ENCODE measurements around the gene GYS1. TPM values are rescaled to one million over a fixed set of nuclear protein-coding genes. Genes with fewer than 3 reads are reported as not detected.
"Not testable (repeated sequence)": the region's sequence is repeated elsewhere in the genome, so short reads cannot be mapped to it uniquely, and the experiment has no call there.

GYS1 gene
- total RNA-seq, 2 experiments from 2014 or later, result 58.1 to 58.7 TPM

DNA sequence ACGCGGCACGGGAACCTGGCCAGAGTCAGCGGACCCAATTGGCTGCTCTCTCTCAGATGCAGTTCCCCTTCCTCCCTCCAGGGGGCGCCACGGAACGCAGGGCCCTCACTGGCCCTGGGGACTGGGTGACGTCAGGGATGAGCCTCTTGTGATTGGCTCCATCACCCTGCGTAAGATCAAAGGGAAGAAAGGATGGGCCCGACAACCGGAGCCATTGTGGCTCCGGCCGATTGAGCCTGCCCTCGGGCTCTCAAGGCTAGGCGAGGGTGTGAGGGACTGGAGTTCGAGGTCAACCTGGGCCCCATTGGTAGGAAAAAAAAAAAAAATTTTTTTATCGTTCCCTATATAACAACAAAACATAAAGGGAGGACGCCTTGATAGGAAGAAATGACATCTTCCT lies 43.7 kb upstream of the GYS1 start, which contains the start of gene CGB1:
Gene CGB1, minus strand, starts transcription at position 81 of the 400 bp plus-strand sequence. CDS start 184 bp downstream, outside the sequence.
- peak; percentile 61 for ATAC-seq
- H3K27ac Mint-ChIP-seq; intact Hi-C loops (cut with micrococcal nuclease); POLR2A ChIA-PET; H3K4me1 Mint-ChIP-seq (ENCODE audit: low read depth); H3K36me3 Mint-ChIP-seq (ENCODE audit: low read depth); H3K27me3 Mint-ChIP-seq; H3K4me3 Mint-ChIP-seq; H3K9me3 Mint-ChIP-seq; CTCF ChIA-PET: not testable (repeated sequence)
- DNase-seq, result peak; percentile 82
- TF ChIP-seq, protein P1, sequence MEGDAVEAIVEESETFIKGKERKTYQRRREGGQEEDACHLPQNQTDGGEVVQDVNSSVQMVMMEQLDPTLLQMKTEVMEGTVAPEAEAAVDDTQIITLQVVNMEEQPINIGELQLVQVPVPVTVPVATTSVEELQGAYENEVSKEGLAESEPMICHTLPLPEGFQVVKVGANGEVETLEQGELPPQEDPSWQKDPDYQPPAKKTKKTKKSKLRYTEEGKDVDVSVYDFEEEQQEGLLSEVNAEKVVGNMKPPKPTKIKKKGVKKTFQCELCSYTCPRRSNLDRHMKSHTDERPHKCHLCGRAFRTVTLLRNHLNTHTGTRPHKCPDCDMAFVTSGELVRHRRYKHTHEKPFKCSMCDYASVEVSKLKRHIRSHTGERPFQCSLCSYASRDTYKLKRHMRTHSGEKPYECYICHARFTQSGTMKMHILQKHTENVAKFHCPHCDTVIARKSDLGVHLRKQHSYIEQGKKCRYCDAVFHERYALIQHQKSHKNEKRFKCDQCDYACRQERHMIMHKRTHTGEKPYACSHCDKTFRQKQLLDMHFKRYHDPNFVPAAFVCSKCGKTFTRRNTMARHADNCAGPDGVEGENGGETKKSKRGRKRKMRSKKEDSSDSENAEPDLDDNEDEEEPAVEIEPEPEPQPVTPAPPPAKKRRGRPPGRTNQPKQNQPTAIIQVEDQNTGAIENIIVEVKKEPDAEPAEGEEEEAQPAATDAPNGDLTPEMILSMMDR (IDR thresholded peaks at IDR 0.05), result peak; percentile 72

DNA sequence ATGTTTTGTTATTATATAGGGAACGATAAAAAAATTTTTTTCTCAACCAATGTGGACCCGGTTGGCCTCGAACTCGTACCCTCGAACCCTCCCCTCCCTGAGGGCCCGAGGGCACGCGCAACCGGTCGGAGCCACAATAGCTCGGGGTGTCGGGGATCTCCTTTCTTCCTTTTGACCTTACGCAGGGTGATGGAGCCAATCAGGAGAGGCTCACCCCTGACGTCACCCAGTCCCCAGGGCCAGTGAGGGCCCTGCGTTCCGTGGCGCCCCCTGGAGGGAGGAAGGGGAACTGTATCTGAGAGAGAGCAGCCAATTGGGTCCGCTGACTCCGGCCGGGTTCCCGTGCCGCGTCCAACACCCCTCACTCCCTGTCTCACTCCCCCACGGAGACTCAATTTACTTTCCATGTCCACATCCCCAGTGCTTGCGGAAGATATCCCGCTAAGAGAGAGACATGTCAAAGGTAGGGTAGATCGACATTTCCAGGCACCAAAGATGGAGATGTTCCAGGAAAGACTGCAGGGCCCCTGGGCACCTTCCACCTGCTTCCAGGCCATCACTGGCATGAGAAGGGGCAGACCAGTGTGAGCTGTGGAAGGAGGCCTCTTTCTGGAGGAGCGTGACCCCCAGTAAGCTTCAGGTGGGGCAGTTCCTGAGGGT lies 38.7 kb upstream of the GYS1 start, which contains the start of gene CGB2:
Gene CGB2, plus strand, starts transcription at position 249 of the 660 bp plus-strand sequence. Its CDS starts 206 bp downstream, at position 455.
- H3K4me3 Mint-ChIP-seq; H3K4me1 Mint-ChIP-seq (ENCODE audit: low read depth); H3K27me3 Mint-ChIP-seq; H3K36me3 Mint-ChIP-seq (ENCODE audit: low read depth); POLR2A ChIA-PET; intact Hi-C loops (cut with micrococcal nuclease); CTCF ChIA-PET; H3K27ac Mint-ChIP-seq; H3K9me3 Mint-ChIP-seq: not testable (repeated sequence)
- peak; percentile 94 for ATAC-seq
- TF ChIP-seq, protein P1 (IDR thresholded peaks at IDR 0.05), result peak; percentile 66
- DNase-seq, result peak; percentile 85

DNA sequence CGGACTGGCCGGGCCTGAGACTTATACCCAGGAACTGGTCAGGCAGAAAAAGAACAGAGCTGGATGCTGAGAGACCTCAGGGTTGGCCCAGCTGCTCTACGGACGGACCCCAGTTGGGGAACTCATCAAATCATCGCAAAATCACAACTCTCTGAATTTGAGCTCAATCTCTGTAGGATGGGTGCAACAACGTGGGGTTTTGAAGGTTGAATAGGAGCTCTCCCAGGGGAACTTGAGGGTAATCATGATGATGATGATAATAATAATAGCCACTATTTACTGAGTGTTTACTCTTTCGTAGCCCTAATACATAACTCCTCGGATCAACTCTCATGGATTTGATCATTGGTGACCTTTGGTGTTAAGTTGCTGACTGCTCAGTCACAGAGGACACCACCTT lies 37.2 kb upstream of the GYS1 start:
- ATAC-seq; POLR2A ChIA-PET; H3K4me1 Mint-ChIP-seq (ENCODE audit: low read depth); H3K9me3 Mint-ChIP-seq; H3K36me3 Mint-ChIP-seq (ENCODE audit: low read depth); H3K4me3 Mint-ChIP-seq; intact Hi-C loops (cut with micrococcal nuclease); DNase-seq; CTCF ChIA-PET; H3K27me3 Mint-ChIP-seq; H3K27ac Mint-ChIP-seq: not testable (repeated sequence)

DNA sequence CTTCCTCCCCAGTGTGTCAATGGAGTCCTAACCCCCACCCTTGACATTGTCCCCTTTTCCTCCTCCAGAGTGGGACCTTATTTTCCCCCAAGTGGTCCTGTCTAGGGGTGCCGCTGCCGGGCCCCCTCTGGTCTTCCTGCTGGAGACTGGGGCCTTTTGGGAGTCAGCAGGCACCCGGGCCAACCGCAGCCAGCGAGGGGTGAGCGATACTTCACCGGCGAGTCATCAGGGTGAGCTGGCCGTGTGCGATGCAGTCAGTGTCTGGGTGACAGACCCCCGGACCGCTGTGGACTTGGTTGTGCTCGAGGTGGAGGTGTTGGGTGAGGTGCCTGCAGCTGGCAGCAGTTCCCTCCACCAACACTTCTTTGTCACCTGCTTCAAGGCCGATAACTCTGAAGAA lies 36.6 kb upstream of the GYS1 start:
- CTCF ChIA-PET; H3K36me3 Mint-ChIP-seq (ENCODE audit: low read depth); intact Hi-C loops (cut with micrococcal nuclease); H3K4me3 Mint-ChIP-seq; ATAC-seq; H3K27ac Mint-ChIP-seq; H3K4me1 Mint-ChIP-seq (ENCODE audit: low read depth); POLR2A ChIA-PET; H3K27me3 Mint-ChIP-seq; DNase-seq; H3K9me3 Mint-ChIP-seq: not testable (repeated sequence)

DNA sequence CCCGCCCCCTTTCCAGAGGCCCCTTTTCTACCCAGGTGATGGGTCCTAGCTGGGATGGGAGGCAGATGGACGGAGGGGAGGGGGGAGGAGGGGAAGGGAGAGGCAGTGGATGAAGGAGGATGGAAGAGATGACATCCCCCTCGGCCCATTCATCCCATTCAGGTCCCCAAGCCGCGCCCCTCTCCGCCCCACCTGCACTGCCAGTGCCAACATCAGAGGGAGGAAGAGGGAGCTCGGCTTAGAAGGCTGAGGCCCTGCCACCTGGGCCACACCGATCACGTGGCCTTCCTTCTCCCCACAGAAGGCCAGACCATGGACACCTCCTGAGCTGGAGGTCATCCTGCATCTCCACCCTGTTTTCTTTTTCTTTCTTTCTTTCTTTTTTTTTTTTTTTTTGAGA lies 35.6 kb upstream of the GYS1 start:
- H3K4me3 Mint-ChIP-seq; DNase-seq; H3K36me3 Mint-ChIP-seq (ENCODE audit: low read depth); H3K4me1 Mint-ChIP-seq (ENCODE audit: low read depth); ATAC-seq; H3K27ac Mint-ChIP-seq; intact Hi-C loops (cut with micrococcal nuclease); CTCF ChIA-PET; H3K27me3 Mint-ChIP-seq; H3K9me3 Mint-ChIP-seq; POLR2A ChIA-PET: not testable (repeated sequence)

DNA sequence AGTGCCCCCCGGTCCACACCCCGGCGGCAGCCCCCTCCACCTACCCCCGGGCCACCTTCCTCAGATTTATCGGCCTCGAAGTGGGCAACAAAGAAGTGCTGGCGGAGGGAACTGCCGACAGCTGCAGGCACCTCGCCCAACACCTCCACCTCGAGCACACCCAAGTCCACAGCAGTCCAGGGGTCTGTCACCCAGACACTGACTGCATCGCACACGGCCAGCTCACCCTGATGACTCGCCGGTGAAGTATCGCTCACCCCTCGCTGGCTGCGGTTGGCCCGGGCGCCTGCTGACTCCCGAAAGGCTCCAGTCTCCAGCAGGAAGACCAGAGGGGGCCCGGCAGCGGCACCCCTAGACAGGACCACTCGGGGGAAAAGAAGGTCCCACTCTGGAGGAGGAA lies 32.5 kb upstream of the GYS1 start:
- H3K9me3 Mint-ChIP-seq; H3K27ac Mint-ChIP-seq; intact Hi-C loops (cut with micrococcal nuclease); ATAC-seq; DNase-seq; H3K4me3 Mint-ChIP-seq; POLR2A ChIA-PET; H3K36me3 Mint-ChIP-seq (ENCODE audit: low read depth); H3K27me3 Mint-ChIP-seq; CTCF ChIA-PET: not testable (repeated sequence)
- peaks cover 12% of the 10 kb centered on the region for H3K4me1 Mint-ChIP-seq (ENCODE audit: low read depth)

DNA sequence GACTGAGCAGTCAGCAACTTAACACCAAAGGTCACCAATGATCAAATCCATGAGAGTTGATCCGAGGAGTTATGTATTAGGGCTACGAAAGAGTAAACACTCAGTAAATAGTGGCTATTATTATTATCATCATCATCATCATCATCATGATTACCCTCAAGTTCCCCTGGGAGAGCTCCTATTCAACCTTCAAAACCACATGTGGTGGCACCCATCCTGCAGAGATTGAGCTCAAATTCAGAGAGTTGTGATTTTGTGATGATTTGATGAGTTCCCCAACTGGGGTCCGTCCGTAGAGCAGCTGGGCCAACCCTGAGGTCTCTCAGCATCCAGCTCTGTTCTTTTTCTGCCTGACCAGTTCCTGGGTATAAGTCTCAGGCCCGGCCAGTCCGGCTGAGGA lies 32.0 kb upstream of the GYS1 start:
- intact Hi-C loops (cut with micrococcal nuclease); H3K4me3 Mint-ChIP-seq; CTCF ChIA-PET; H3K9me3 Mint-ChIP-seq; H3K27me3 Mint-ChIP-seq; H3K36me3 Mint-ChIP-seq (ENCODE audit: low read depth); DNase-seq; H3K27ac Mint-ChIP-seq; ATAC-seq; POLR2A ChIA-PET: not testable (repeated sequence)
- H3K4me1 Mint-ChIP-seq (ENCODE audit: low read depth), result peaks cover 14% of the 10 kb centered on the region

DNA sequence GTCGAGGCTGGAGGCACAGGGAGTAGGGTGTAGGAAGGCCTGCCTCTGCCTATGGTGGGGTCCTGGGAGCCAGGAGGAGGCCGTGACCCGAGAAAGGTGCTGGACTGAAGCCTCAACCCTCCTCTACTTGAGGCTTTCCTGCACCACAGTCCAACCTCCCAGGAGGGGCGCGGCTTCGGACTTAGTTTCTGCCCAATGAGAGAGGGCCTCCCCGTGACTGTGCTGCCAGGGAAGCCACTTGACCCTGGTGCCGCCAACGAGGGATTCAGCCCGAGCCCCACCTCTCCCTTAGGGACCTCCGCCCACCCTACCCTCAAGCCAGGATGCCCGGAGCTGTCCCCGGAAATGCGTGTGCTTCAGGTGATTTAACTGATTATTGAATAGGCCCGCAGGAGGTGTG lies 31.1 kb upstream of the GYS1 start, which contains the start of gene CGB3:
Gene CGB3, minus strand, starts transcription at position 101 of the 400 bp plus-strand sequence. CDS start 362 bp downstream, outside the sequence.
- H3K4me1 Mint-ChIP-seq (ENCODE audit: low read depth), result peaks cover 16% of the 10 kb centered on the region
- DNase-seq; ATAC-seq; H3K9me3 Mint-ChIP-seq; POLR2A ChIA-PET; H3K36me3 Mint-ChIP-seq (ENCODE audit: low read depth); H3K27ac Mint-ChIP-seq; H3K27me3 Mint-ChIP-seq; H3K4me3 Mint-ChIP-seq; CTCF ChIA-PET; intact Hi-C loops (cut with micrococcal nuclease): not testable (repeated sequence)

Measured in activated CD8-positive, alpha-beta T cell treated with anti-CD3 and anti-CD28 coated beads for 36 hours (primary cell).